Large intestine (tissue), 3 donors: ENCODE data around the gene SRSF9. TPM values are rescaled to one million over a fixed set of nuclear protein-coding genes. Genes with fewer than 3 reads are reported as not detected.
"Not testable (repeated sequence)": the region's sequence is repeated elsewhere in the genome, so short reads cannot be mapped to it uniquely, and the experiment has no call there.

Experiments
- DNase-seq, 2 donors: peaks; one replicate each; pipeline versions ENCODE4 v3.0.0 to v3.0.0-alpha.2; 2013
- H3K27ac ChIP-seq: one replicate; pipeline ENCODE4 v1.5.1; 2013; ENCODE audit warnings: low read length
- H3K27me3 ChIP-seq: 2 replicates; pipeline ENCODE4 v1.6.1; 2013; ENCODE audit warnings: low read length; ENCODE audit not compliant: control insufficient read depth, insufficient read depth
- H3K36me3 ChIP-seq: 2 replicates; pipeline ENCODE4 v1.6.1; 2013; ENCODE audit warnings: low read length; ENCODE audit not compliant: control insufficient read depth, insufficient read depth
- H3K4me1 ChIP-seq: one replicate; pipeline ENCODE4 v1.6.1; 2013; ENCODE audit warnings: low read length; ENCODE audit not compliant: control insufficient read depth, insufficient read depth
- H3K4me3 ChIP-seq: one replicate; pipeline ENCODE4 v1.5.1; 2013; ENCODE audit warnings: low read length
- H3K9me3 ChIP-seq: one replicate; pipeline ENCODE4 v1.6.1; 2013; ENCODE audit warnings: mild to moderate bottlenecking, low read depth, low read length, moderate library complexity; ENCODE audit not compliant: control insufficient read depth
- WGBS: methylation state at CpG from one replicate; pipeline ENCODE4 v1.1.5; 2013; ENCODE audit warnings: low lambda C conversion rate; ENCODE audit not compliant: insufficient coverage; 5-methylcytosine and 5-hydroxymethylcytosine counted together
- polyA plus RNA-seq: library from polyadenylated mRNA; unstranded; fragments of 120-200 nt; gene quantifications from one replicate; pipeline ENCODE4 v1.2.1, GENCODE V29; 2013

The SRSF9 gene
- polyA plus RNA-seq, 1 donor: 138 TPM

DNA sequence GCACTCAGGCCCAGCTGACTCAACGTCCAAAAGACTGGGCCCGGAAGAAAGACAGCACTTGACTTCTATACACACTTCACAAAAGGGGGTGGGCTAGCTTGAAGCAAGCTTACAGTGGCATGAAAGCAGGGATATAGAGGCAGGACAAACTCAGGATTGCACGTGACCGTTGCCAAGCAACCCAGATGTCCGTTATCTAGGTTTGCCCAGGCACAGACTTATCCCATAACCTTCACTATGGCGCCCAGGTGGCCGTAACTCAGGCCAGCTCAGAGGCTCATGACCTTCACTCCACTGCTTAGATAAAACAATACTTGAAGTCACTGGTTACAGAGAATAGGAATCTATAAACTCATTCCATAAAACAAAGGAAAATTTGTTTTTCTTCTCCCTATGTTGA, 18.0 kb upstream of the SRSF9 start:
- peaks cover 16% of the 10 kb centered on the region for H3K36me3 ChIP-seq
- H3K27ac ChIP-seq, DNase-seq, H3K27me3 ChIP-seq, H3K4me3 ChIP-seq, H3K4me1 ChIP-seq, H3K9me3 ChIP-seq: not testable (repeated sequence)
- no CpG with 5 or more reads among the region's 7 CpGs for WGBS

DNA sequence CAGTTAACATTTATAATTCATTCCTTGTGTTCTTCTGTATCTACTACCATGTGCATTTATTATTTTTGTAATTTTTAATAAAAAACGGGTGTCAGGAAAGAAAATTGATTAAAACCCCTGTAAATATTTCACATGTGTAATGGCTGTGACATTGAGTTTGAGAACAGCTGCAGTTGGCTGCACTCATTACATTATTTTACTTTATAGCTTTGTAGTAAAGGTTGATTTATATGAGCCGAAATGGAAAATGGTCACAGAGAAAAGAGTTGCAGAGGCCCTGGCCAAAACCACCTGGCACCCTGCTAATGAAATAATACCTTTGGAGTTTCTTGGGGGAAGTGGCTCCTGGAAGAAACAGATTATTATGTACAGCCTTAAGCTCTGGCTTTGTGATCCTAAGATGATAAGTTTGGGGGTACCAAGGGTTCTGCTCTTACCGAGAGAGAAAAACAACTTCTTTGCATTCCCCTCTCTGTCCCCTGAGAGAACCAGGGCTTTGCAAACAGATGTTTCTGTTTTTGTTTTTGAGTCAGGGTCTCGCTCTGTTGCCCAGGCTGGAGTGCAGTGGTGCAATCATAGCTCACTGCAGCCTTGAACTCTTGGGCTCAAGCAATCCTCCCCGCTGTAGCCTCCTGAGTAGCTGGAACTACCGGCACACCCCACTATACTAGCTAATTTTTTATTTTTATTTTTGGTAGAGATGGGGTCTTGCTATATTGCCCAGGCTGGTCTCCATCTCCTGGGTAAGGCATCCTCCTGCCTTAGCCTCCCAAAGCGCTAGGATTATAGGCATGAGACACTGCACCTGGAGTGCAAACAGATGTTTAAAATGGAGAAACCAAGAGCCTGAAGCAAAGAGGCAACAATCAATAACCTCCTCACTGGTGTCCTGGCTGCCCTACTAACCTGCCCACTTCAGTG, 16.7 kb upstream of the SRSF9 start:
- no peak overlapping the region for H3K4me3 ChIP-seq
- no peak overlapping the region for H3K27ac ChIP-seq
- H3K36me3 ChIP-seq: peaks cover 12% of the 10 kb centered on the region
- 80% methylated on average over 1 of the region's 7 CpGs for WGBS
- DNase-seq: no peak
- H3K4me1 ChIP-seq: no peaks in the 10 kb centered on the region
- no peaks in the 10 kb centered on the region for H3K9me3 ChIP-seq
- no peaks in the 10 kb centered on the region for H3K27me3 ChIP-seq

DNA sequence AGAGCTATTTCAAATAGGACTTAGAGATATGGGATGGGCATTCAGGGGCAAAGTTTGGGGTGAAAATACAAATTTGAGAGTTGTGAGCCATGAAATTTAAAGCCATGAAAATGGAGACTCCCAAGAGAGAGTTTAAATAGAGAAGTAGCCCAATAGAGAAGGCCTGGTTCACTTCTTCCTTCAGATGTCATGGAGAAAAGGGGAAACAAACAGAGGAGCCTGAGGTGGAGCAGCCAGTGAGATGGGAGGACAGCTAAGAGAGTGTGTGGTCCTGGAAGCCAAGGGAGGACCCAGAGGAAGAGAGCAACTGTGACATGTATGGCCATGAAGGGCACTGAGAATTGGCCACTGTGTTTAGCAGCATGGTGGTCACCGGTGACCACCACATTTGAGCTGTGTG, 14.1 kb upstream of the SRSF9 start:
- no peak overlapping the region for H3K4me3 ChIP-seq
- H3K36me3 ChIP-seq: peaks cover 2% of the 10 kb centered on the region
- no peaks in the 10 kb centered on the region for H3K4me1 ChIP-seq
- H3K9me3 ChIP-seq: no peaks in the 10 kb centered on the region
- no peak for DNase-seq
- H3K27ac ChIP-seq: no peak overlapping the region
- H3K27me3 ChIP-seq: no peaks in the 10 kb centered on the region
- WGBS: no CpG with 5 or more reads among the region's 1 CpG

DNA sequence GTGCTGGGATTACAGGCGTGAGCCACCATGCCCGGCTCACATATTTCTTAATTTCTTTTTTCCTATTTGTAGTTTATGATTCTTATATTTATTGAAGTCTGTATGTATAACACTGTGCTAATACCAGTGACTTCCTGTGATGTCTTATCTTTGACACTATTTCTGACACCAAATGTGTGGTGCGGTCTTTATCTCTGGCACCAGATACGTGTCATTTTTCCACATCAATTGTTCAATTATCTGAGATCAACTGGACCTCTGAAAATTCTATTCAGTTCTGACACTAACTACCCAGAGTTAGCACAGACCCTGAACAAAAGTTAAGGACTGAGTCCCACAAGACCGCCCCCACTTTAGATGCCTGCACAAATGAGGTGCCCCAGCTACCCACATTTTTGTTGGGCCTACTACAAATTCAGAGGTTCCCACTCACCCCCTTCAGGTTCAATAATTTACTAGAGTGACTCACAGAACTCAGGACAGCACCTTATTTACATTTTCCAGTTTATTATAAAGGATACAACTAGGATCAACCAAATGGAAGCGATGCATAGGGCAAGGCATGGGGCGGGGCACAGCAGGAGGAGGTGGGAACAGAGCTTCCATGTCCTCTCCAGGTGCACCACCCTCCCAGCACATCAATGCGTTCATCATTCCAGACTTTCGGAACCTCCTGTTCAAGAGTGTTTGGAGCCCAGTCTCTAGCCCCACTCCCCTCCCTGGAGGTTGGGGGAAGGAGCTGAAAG, 11.6 kb upstream of the SRSF9 start:
- Histone ChIP-seq H3K9me3 (no peaks in the 10 kb centered on the region), H3K4me3 (no peak overlapping the region), H3K36me3 (peaks cover 2% of the 10 kb centered on the region), H3K4me1 (no peaks in the 10 kb centered on the region), H3K27me3 (no peaks in the 10 kb centered on the region), H3K27ac (no peak overlapping the region)
- no CpG with 5 or more reads among the region's 9 CpGs for WGBS
- DNase-seq: no peak

DNA sequence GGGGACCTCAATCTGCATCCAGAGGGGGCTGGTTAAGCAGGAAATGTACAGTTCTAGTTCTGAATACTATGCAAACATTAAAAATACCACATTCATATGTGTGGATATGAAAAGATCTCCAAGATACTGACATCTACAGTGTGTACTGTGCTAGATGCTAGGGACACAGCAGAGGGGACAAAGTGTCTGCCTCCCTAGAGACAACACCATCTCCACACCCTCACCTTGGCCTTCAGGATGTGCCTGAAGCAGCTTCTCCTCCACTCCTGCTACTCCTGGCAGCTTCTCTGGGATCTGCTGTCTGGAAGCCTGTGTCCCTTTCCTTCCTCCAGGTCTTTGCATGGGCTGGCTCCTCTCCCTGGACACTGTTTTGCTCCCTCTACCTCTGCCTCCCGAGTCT, 10.7 kb upstream of the SRSF9 start:
- no peak overlapping the region for H3K27ac ChIP-seq
- no peaks in the 10 kb centered on the region for H3K9me3 ChIP-seq
- WGBS: no CpG with 5 or more reads among the region's 1 CpG
- no peak for DNase-seq
- H3K36me3 ChIP-seq: peaks cover 2% of the 10 kb centered on the region
- H3K4me3 ChIP-seq: no peak overlapping the region
- H3K27me3 ChIP-seq: no peaks in the 10 kb centered on the region
- H3K4me1 ChIP-seq: no peaks in the 10 kb centered on the region

DNA sequence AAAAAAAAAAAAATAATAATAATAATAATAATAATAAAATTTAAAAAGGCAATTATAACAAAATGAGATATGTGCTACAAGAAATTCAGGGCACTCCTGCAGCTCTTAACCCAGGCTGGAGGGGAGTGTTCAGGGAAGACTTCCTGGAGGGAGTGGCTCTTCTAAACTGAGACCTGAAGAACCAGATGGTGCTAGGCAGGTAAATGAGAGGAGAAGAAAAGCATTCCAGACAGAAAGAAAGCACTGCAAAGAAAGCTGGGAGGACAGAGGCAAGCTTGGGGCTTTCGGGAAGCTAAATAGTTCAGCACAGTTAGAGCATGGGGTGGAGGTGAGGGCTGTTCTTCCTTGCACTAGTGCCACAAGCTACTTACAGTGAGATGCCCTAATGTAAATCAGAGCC, 9.9 kb upstream of the SRSF9 start:
- no peak overlapping the region for H3K4me3 ChIP-seq
- no peaks in the 10 kb centered on the region for H3K27me3 ChIP-seq
- no peak overlapping the region for H3K27ac ChIP-seq
- no CpG with 5 or more reads among the region's 1 CpG for WGBS
- H3K36me3 ChIP-seq: peaks cover 2% of the 10 kb centered on the region
- no peaks in the 10 kb centered on the region for H3K4me1 ChIP-seq
- H3K9me3 ChIP-seq: no peaks in the 10 kb centered on the region
- DNase-seq: no peak

DNA sequence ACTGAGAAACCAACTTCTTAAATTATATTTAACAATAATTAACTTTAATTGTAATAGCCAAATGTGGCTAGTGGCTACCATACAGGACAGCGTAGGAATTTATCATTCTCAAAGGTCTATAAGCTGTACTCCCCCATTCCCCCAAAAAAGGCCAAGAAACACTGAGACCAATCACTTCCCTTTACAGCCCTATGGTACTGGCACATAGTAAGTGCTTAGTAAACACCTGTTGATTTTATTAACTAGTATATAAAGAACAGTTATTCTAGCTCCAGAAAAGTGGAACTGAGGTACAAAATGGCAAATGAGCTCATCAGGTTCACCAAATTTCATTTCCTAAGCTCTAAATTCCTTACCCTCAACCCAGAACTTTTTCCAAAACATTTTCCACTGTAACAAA, 6.1 kb upstream of the SRSF9 start:
- no peaks in the 10 kb centered on the region for H3K9me3 ChIP-seq
- WGBS: no CpG with 5 or more reads among the region's 1 CpG
- H3K36me3 ChIP-seq: no peaks in the 10 kb centered on the region
- no peak overlapping the region for H3K4me3 ChIP-seq
- no peaks in the 10 kb centered on the region for H3K27me3 ChIP-seq
- no peak overlapping the region for H3K27ac ChIP-seq
- no peak for DNase-seq
- no peaks in the 10 kb centered on the region for H3K4me1 ChIP-seq

DNA sequence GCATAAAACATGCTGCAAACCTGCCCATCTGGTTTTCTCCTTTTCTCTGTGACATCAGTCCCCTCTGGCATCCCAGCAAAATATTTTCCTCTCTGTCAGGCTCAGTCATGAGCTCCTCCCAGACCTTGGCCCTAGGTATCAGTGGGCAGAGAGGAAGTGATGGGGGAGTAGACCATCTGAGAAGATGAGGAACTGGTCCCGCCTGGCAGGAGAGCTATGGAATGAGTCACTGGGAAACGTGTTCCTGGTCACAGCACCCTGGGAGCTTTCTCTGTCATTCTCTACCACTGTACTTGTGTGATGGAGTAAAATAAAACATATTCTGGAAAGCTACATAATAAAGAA, 5.0 kb upstream of the SRSF9 start:
- Histone ChIP-seq H3K4me3 (no peak overlapping the region), H3K27ac (no peak overlapping the region), H3K27me3 (no peaks in the 10 kb centered on the region), H3K9me3 (no peaks in the 10 kb centered on the region), H3K36me3 (no peaks in the 10 kb centered on the region), H3K4me1 (peaks cover 3% of the 10 kb centered on the region)
- no peak for DNase-seq
- no CpG with 5 or more reads among the region's 2 CpGs for WGBS

DNA sequence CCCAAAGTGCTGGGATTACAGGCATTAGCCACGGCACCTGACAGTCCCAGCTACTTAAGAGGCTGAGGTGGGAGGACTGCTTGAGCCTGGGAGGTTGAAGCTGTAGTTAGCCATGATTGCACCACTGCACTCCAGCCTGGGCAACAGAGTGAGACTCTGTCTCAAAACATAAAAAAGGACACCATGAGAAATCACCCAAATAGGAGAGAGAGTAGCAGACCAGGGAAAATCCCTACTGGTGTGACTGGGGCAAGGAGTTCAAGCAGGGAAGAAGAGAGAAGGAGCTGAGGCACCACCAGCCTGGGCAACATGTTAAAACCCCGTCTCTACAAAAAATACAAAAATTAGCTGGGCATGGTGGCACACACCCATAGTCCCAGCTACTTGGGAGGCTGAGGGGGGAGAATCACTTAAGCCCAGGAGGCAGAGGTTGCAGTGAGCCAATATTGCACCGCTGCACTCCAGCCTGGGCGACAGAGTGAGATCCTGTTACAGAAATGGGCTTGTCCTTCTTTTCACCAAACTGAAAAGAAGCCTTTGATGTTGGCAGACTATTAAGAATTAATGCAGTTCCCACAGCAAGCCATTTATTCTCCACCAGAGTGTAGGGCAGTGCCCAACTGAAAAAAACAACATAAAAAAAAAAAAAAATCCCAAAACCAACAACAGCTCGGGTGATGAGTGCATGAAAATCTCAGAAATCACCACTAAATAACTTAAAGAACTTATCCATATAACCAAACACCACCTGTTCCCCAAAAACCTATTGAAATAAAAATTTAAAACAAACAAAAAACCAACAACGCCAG, 4.5 kb upstream of the SRSF9 start:
- Histone ChIP-seq H3K36me3 (no peaks in the 10 kb centered on the region), H3K9me3 (no peaks in the 10 kb centered on the region), H3K4me1 (peaks cover 3% of the 10 kb centered on the region), H3K4me3 (no peak overlapping the region), H3K27me3 (no peaks in the 10 kb centered on the region), H3K27ac (no peak overlapping the region)
- DNase-seq: no peak
- WGBS: 60% methylated on average over 1 of the region's 6 CpGs

DNA sequence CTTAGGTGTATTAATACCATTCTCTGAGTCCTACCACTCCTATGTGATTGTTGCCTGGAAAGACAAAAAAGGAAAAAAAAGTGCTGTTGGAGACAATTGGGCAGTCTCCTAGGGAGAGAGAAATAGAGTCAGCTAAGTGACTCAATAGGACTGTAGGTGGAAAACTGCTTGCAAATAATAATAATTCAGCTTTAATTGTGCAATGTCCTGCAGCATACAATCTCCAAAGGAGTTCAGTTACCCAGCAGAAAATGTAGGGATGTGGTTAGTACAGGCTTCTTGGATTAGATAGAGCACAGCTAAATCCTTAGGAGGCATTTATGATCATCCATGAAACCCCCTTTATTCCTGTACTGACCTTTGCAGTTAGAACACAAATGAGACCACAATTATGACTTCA, 3.0 kb upstream of the SRSF9 start:
- Histone ChIP-seq H3K9me3 (no peaks in the 10 kb centered on the region), H3K4me3 (no peak overlapping the region), H3K4me1 (peaks cover 8% of the 10 kb centered on the region), H3K27ac (no peak overlapping the region), H3K27me3 (no peaks in the 10 kb centered on the region), H3K36me3 (no peaks in the 10 kb centered on the region)
- no peak for DNase-seq
